Measurements from ENCODE around the gene ALLC.
"Not testable (repeated sequence)": the region's sequence is repeated elsewhere in the genome, so short reads cannot be mapped to it uniquely, and the experiment has no call there.

The ALLC gene

DNA sequence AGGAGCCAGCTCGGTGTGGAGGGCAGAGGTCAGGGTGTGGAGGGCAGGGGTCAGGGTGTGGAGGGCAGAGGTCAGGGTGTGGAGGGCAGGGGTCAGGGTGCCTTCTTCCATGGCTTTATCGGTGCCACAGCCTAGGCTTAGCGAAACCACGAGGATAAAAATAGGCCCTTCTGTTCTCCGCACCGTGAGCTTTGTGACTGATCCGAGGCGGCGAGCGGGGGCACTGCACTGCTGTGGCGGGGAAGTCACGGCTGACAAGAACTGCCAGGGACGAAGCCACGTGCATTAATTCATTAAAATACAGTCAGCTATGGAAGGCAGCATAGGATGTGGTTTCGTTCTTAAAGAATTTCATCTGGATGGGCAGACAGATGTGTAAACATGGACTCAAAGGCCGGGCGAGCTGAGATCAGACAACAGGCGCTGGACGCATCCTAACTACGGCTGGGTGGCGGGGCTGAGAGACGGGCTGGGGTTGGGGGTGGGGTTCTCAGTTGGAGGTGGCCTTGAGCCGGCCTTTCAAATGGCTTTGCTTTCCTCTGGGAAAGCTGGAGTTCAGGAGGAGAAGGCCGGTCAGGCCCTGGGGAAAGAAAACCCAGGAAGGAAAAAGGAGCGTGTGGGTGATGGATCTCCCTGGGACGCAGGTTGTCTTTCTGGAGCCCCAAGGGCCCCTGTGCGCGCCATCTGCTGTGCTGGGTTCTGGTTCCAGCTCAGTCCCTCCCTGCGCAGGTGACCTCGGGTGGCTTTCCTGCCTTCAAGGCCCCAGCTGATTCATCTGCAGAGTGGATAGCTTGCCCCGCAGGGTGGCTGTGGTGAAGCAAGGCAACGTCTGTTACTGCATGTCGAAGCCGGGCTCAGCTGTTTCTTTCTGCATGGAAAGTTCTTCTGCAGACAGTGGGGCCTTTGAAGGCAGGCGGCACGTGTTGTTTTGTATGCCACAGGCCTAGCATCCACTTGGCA is 958 bp upstream of the ALLC start:
- no peak for FAIRE-seq

DNA sequence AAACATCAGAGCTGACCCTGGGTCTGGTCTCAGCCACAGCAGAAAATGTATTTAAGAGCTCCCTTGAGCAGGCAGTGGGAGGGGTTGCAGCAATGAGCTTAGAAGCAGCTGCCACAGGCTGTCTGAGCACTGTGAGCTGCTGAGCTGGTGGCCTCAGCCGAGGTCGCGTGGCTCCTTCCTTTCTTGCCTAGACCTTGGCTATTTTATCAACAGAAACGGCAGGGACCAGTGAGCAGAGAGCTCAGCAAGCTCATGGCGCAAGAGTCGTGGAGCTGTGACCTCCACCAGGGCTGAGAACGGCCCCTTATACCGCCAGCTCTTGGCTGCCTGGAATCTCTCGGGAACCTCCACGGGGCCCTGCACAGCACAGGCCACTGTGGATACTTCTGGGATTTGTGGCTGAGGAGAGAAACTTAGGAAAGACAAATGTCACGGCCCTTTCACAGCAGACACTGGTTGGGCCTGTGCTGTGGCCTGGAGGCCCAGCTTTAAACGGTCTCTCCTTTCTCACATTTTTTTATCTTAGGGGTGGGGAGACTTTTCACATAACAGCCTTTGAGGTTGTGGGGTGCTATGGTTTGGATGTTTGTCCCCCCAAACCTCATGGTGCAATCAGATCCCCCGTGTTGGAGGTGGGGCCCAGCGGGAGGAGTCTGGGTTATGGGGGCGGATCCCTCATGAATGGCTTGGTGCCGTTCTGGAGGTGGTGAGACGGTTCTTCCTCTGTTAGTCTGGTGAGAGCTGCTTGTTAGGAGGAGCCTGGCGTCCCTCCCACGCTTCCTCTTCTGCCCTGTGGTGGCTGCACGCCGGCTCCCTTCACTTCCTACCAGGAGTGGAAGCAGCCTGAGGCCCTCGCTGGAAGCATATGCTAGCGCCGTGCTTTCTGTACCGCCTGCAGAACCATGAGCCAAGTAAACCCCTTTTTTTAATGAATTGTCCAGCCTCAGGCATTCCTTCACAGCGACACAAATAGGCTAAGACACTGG is 1.7 kb downstream of the ALLC start:
- FAIRE-seq = no peak

DNA sequence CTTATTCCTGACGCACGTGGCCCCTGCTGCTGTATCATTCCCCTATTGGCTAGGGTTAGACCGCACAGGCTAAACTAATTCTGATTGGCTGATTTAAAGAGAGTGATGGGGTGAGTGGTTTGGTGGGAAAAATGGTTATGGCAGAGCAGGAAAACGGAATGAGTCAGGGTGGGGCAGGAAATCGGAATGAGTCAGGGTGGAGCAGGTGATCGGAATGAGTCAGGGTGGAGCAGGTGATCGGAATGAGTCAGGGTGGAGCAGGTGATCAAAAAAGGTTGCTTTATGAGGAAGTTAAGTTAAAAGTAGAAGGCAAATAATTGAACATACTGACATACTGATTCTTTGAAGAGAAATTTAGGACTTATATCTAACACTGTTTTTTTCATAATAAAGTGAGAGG is 2.6 kb downstream of the ALLC start:
- FAIRE-seq = not testable (repeated sequence)

DNA sequence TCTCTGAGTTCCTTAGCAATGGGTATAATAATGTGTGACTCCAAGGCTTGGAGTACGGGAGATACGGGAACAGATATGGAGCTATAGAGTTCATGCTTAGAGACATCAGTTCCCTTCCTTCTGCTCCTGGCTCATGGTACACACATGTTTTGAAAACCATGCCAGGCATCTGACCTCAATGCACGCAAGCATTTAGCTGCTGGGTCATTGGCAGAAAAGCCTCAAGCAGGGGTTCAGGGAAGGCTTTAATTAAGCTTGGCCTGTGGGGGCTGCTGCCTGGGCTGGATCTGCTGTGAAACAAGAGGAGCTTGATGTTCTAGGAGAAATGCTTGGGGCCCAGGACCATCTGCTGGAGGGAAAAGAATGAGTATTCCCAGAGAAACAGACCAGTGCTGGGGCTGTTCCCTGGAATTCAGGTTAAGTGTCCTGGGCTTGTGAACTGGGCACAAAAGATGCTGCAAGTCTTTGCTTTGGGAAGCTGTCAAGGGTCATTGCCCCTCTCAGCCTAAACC is 3.2 kb downstream of the ALLC start:
- no peak for FAIRE-seq

DNA sequence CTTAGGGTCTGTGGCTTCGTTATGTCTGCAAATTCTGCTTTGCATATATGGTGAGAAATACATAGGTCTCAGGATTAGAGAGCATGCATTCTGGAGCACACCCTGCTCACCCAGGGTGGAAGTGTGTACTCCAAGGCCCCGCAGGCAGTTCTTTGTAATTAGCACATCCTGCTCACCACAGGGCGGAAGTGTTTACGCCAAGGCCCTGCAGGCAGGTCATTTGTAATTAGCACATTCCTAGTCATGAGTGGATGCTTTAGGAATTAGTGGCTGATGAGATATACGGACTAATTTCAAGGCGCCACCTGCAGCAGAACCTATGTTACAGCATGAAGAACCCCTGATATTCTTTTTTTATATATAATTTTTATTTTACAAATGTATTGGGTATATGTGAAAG is 4.2 kb downstream of the ALLC start:
- FAIRE-seq = no peak

DNA sequence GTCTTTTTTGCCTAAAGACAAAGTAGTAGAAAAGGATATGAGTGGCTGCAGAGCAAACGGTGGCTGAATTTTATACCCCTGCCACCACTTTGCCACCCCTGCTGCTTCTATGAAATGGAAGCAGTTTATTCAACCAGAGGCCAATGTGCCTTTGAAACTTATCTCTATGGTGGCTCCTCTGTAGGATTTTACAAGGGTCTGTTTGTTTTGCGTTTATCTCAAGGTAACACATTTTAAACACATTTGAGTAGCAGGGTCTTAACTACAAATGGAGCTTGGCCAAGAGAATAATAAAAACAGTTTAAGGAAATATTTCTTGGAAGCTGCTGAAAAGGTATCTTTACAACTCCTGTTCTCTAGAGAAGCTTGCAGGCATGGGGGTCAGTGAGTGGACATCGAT is 6.1 kb downstream of the ALLC start:
- no peak for FAIRE-seq

DNA sequence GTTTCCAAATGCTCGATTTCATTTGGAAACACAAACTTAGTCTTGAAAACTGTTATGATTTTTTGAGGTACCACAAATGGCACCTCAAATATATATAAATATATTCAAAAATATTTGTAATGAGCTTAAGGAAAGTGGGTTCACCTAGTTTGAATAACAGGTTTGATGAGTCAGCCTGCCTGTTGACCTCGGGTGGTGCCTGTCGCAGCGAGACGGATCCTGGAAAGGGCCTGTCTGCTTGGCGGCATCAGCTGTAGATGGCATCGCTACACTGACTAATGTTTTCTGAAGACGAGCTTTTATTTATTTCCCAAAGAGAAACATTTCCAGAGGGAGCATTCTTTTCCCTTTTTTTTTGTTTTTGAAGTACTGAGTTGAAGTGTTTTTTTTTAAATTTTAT is 6.9 kb downstream of the ALLC start:
- no peak for FAIRE-seq

DNA sequence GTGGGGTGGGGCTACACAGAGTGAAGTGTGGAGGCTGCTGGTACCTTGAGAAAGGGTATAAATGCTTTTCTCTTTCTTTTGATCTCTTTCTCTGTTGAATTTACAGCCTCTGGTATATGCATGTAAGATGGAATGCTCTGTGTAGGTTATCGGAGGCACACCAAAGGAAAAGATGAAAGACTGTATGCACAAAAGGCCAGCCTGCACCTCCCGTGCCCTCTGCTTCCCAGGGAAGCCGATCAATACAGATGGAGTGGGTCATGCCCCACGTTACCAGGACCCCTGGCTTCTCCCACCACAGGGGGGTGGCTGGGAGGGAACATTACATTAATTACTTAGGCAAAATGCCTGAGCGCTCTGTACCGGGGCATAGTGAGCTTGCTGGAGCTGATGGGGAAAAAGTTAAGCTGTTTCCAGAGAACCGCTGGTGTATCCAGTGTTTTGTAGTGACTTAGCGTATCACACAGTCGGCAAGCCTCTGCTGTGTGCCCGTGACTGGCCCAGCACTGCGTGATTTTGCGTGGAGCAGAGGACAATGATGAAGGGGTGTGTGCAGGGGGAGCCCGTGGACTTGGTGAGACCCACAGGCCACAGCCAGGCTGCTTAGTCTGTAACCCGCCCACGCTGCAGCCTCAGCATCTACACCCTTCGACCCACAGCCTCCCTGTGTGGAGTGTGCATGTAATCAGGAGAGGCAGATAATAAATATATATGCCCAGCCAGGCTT is 8.0 kb downstream of the ALLC start:
- FAIRE-seq = no peak

DNA sequence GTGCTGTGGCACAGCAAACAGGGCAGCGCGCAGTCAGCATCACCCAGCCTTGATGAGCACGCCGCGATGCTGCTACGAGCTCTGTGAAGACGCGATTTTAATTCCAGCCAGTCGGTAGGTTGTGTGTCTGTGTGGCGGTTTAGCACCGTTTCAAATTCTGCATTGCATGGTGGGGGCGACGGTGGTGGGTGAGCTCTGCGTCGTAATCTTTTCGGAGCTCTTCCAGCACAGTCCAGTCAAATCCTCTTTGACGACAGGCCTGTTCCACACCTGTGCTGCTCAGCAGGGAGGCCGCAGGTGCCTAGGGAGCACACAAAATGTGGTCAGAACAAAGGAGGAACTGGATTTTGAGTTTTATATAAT is 8.6 kb downstream of the ALLC start:
- FAIRE-seq = no peak

DNA sequence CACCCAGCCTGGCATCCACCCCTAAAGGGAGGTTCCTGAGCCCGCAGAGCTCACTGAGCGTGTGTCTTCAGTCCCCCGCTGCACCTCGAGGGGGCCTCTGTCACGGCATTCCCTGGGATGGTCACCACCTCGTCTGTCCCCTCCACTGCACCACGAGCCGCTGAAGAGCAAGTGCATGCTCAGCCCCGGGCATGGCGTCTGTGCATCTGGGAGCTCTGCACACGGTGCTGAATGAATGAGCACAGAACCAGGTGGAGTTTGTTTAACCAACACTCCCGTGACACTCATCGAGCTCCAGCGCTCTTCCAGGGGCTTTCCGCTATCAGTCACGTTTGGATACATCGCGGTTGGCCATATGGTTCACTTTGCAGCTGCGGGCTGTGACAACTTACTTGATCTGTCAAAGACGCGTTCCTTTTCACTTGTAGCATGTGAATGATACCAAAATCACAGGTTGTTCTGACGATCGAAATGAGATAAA is 9.2 kb downstream of the ALLC start:
- FAIRE-seq = no peak

DNA sequence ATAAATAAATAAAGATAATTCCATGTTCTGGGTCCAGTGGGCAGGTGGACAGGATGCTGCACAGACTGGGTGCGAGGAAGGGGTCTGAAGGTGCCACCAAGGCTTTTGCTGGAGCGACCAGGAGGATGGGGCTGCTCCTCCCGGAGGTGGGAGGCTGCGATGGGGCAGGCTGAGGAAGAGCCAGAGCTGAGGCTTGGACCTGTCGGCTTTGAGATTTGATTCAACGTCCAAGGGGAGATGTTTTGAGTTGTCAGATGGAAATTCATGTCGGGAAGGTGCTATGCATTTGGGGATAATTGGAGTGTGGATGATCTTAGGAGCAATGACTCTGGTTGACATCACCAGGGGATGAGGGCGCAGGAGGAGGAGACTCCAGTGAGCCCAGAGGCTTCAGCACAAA is 11.7 kb downstream of the ALLC start:
- FAIRE-seq = no peak

DNA sequence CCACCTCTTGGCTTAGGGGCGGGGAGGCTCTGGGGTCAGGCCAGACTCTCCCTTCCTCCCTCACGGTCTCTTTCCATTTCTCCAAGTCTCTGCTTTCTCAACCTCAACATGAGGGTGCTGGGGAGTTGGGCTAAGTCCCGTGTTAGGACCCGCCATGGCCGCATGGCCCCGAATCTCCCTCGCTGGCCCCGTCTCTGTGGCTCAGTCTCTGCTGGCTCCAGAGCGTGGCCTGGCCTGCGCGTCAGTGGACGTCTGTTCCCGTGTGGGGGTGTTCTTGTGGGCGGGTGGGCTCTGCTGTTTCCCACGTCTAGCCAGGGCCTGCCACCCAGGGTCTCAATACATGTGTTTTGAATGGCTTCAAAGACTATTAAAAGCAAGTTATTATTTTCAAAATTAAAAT is 12.4 kb downstream of the ALLC start:
- FAIRE-seq = no peak

DNA sequence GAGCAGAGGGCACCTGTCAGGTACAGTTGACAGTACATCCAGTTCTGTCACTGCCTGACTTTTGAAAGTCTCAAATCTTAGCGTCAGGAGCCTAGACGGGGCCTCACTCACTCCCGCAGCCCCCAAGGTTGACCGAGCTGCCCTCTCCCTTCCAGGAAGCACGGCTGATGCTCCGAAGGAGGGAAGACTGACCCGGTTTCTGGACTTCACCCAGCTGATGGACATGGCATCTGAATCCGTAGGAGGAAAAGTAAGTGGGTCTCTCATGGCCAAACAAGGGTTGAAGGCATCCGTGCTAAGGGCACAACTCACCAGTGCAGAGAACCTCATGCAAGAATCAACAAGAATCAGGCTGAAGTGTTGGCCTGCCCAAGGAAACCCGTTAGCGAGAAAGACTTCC is 12.9 kb downstream of the ALLC start:
- FAIRE-seq = no peak

DNA sequence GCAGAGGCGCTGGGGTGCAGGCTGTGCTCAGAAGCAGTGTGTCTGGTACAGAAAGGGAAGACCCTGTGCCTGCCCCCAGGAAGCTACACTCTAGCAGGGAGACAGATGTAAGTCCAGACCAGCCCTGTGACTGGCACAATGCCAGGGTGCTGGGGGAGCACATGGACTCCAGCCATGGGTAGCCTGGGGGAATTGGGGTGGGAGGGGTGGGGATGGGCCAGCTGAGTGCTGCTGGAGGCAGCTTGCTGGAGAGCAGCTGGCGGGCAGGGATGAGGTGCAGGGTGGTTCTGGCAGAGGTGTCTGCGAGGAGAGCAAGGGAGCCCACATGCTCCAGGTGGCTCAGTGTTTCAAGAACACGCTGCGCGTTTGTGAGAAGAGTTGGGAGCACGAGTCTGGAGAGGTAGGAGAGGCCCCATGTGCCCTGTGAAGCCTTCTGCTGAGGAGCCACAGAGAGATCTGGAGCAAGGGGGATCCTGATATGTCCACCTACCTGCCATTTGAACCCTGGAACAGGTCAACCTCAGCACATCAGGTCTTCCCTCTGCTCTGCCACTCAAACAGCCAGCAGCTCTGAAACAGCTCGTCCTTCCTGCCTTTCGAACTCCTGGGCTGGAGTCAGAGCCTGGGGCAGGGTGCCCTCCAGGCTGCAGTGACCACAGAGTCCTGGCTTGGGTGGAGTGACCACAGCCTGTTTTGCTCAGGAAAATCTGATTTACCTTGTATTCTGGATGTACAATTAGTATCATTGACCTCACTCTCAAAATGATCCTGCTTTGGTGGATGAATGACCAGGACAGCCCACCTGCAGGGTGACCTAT is 15.1 kb downstream of the ALLC start:
- no peak for FAIRE-seq

DNA sequence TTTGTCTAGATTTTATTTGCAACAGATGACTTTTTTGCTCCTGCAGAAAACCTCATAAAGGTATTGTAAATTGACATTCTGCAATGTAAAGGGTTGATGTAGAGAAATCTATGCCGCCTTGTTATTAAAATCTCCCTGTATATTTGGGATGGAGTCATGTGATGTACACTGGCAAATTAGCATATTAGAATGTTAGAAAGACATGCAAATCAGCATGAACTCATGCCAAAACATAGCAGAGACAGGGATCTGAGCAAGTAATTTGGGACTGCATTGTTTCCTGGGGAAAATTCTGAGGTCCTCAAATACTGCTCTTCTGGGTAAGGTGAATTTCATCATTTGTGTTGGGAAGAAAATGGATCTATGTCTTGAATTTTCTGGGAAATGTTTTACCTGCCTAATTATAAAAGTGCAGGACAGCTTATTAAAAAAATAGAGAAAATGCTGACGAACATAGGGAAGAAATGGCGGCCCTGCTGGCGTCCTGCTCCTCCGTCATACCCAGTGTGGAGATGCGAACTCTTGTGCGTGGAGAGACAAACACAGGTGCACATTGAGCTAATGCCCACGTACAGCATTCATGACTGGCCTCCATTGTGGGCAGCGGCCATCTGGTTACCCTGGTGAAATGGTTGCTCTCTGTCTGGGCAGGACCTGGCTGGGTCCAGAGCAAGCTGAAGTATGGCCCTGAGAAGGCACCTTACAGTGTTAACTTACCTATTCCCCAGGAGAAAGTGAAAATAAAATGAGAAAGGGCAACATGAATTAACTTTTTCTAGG is 16.3 kb downstream of the ALLC start:
- FAIRE-seq = no peak

DNA sequence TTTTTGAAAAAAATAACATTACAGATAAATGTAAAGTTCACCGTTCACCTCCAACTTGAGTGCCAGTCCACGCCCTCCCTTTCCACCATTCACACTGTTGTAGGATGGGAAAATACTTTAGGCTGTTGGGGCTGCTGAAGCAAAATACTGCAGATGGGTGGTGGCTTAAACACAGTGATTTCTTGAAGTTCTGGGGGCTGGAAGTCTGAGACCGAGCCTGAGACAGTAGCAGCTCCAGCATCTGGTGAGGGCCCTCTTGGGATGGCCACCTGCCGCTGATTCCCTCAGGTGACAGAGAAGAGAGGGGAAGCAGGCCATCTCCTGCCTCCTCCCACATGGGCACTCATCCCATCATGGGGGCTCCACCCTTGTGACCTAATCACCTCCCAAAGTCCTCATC is 17.7 kb downstream of the ALLC start:
- FAIRE-seq = no peak

DNA sequence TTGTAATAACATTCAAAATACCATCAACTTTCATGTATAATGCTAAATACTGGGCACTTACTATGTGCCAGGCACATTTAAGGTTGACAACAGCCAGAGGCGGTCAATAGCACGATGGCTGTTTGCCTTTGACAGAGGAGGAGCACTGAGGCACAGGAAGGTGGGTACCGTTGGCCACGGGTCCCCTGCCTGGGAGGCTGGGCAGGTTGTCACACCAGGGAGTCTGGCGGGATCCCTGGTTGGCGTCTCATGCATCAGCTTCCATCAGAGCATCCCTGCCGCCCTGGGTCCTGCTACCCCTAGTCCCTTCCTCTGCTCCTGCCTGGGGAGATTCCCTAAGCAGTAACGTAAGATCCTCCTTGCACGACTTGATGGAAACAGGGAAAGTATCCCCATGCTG is 19.4 kb downstream of the ALLC start:
- no peak for FAIRE-seq

DNA sequence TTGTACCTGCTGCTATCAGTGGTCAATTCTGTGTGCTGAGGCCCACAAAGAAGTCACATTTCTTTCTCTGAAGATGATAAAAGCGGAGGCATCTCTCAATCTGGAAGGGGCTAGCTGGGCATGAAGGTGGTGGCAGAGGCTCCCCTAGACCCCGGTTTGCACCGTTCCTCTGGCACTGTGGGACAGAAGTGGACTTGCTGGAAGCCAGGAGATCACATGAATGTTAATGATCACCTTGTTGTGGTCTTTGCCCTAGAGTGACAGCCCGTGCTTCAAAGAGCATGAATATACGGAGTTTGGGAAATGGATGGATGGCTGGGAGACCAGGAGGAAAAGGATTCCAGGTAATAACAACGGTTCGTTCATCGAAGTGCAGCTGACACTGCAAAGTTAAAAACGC is 20.2 kb downstream of the ALLC start:
- FAIRE-seq = no peak

DNA sequence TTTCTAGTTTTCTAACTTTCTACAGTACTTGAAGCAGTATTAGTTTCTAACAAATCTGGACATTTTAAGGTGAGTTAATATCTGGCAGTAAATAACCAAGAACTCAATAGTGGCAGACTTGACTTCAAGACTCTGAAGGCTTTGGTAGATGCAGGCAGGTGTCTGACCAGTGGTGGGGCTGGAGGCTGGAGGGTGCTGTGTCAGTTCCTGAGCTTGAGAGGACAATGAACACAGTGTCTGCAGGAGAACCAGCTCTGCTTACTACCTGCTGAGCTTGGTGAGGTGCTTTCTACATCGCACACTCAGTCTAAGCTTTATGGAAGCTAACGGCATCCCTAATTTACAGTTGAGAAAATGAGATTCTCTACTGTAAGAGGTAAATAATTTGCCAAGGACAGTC is 21.2 kb downstream of the ALLC start:
- no peak for FAIRE-seq

DNA sequence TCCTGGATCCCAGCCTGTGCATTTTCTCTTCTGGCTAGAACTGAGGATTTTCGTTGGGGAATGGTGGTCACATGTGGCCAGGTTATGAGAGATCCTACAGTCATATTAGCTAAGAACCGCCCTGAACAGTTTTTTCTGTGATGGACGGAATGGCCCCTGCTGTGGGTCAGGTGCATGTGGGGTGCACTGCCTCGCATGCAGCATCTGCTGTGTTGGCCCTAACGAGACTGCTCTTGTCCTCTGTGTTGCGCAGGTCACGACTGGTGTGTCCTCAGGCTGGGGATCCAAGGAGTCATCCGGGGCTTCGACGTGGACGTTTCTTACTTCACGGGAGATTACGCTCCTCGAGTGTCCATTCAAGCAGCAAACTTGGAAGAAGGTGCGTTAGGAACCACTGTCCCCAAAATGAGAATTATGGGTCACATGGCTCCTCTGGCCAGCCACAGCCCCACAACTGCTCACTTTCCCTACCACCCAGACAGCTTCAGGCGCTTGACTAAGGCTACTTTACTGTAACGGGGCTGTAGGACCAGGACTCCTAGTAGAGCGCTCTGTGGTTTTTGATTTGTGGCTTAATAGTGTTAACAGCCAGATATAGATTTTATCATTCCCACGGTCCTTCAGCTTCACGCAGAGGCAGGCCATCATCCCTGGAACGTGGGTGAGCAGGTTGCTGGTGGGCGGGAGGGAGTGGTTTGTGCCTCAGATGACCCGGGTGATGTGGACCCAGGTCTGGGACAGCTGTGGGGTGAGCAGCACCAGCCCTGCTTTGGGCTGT is 21.8 kb downstream of the ALLC start:
- FAIRE-seq = no peak
